Measurements from ENCODE around the gene KRT73. TPM values are rescaled to one million over a fixed set of nuclear protein-coding genes. Genes with fewer than 3 reads are reported as not detected.

Gene KRT73
- total RNA-seq, 1 donor from 2014 or later: not detected

- H3K4me1 Mint-ChIP-seq: no peaks in the 10 kb centered on the region
- intact Hi-C loops (cut with micrococcal nuclease): no loop called here
- no peak overlapping the region for H3K27ac Mint-ChIP-seq
- H3K4me3 Mint-ChIP-seq: no peak overlapping the region
- ATAC-seq (ENCODE audit: low read depth): no peak
- peaks cover 21% of the 10 kb centered on the region for H3K27me3 Mint-ChIP-seq
- CTCF ChIA-PET: no interaction called here
- no peaks in the 10 kb centered on the region for H3K9me3 Mint-ChIP-seq
- no peaks in the 10 kb centered on the region for H3K36me3 Mint-ChIP-seq (ENCODE audit: low read depth)
- TF ChIP-seq CTCF (IDR thresholded peaks at IDR 0.05): no peak
- POLR2A ChIA-PET: no interaction called here
- DNase-seq: no peak
These were observed 15.8 kb downstream of the KRT73 start for GRCh38 chr12:52602552-52602951.

GRCh38 chr12:52601671-52602070 is 16.7 kb downstream of the KRT73 start:
- ChIA-PET POLR2A (no interaction called here), CTCF (no interaction called here)
- ATAC-seq (ENCODE audit: low read depth) (no peak), DNase-seq (no peak)
- Mint-ChIP-seq H3K4me1 (no peaks in the 10 kb centered on the region), H3K27ac (no peak overlapping the region), H3K27me3 (peaks cover 20% of the 10 kb centered on the region), H3K4me3 (no peak overlapping the region), H3K9me3 (no peaks in the 10 kb centered on the region), H3K36me3 (ENCODE audit: low read depth) (no peaks in the 10 kb centered on the region)
- no peak for TF ChIP-seq CTCF (IDR thresholded peaks at IDR 0.05)
- intact Hi-C loops (cut with micrococcal nuclease): no loop called here

GRCh38 chr12:52600941-52601481 is 17.3 kb downstream of the KRT73 start, which contains the start of gene KRT72:
KRT72 (minus strand) TSS chr12:52601463; CDS start chr12:52601452, 11 bp downstream.
- peaks cover 20% of the 10 kb centered on the region for H3K27me3 Mint-ChIP-seq
- TF ChIP-seq CTCF (IDR thresholded peaks at IDR 0.05): no peak
- ChIA-PET POLR2A (no interaction called here), CTCF (no interaction called here)
- H3K9me3 Mint-ChIP-seq: no peaks in the 10 kb centered on the region
- no peak within 1 kb of the TSS for H3K27ac Mint-ChIP-seq
- no peak within 1 kb of the TSS for H3K4me3 Mint-ChIP-seq
- no peaks in the 10 kb centered on the region for H3K36me3 Mint-ChIP-seq (ENCODE audit: low read depth)
- intact Hi-C loops (cut with micrococcal nuclease): no loop called here
- ATAC-seq (ENCODE audit: low read depth): no peak
- DNase-seq: no peak
- no peaks in the 10 kb centered on the region for H3K4me1 Mint-ChIP-seq

- peaks cover 20% of the 10 kb centered on the region for H3K27me3 Mint-ChIP-seq
- ChIA-PET POLR2A (no interaction called here), CTCF (no interaction called here)
- DNase-seq: no peak
- no peaks in the 10 kb centered on the region for H3K36me3 Mint-ChIP-seq (ENCODE audit: low read depth)
- no peaks in the 10 kb centered on the region for H3K9me3 Mint-ChIP-seq
- H3K4me3 Mint-ChIP-seq: no peak overlapping the region
- no peak for TF ChIP-seq CTCF (IDR thresholded peaks at IDR 0.05)
- H3K4me1 Mint-ChIP-seq: no peaks in the 10 kb centered on the region
- H3K27ac Mint-ChIP-seq: no peak overlapping the region
- intact Hi-C loops (cut with micrococcal nuclease): no loop called here
- ATAC-seq (ENCODE audit: low read depth): no peak
These were observed 17.9 kb downstream of the KRT73 start for GRCh38 chr12:52600475-52600874.

GRCh38 chr12:52600071-52600470 is 18.3 kb downstream of the KRT73 start:
- DNase-seq (no peak), ATAC-seq (ENCODE audit: low read depth) (no peak)
- no peak for TF ChIP-seq CTCF (IDR thresholded peaks at IDR 0.05)
- Mint-ChIP-seq H3K27me3 (peaks cover 20% of the 10 kb centered on the region), H3K36me3 (ENCODE audit: low read depth) (no peaks in the 10 kb centered on the region), H3K4me3 (no peak overlapping the region), H3K4me1 (no peaks in the 10 kb centered on the region), H3K9me3 (no peaks in the 10 kb centered on the region), H3K27ac (no peak overlapping the region)
- POLR2A ChIA-PET: no interaction called here
- intact Hi-C loops (cut with micrococcal nuclease): no loop called here
- CTCF ChIA-PET: no interaction called here

Measured in activated B cell treated with CpG ODN at 0.5 μM for 24 hours (primary cell).